SK-N-SH (cell line): ENCODE results near the gene ZNF555. TPM values are rescaled to one million over a fixed set of nuclear protein-coding genes. Genes with fewer than 3 reads are reported as not detected.

Experiments used
- CTCF ChIA-PET: fragments of 300-600, 350-600 bp; formaldehyde crosslinking; extraction: SDS; loops from one replicate; lab custom pipeline; 2021; lab: Yijun Ruan, JAX
- POLR2A ChIA-PET: fragments of 350-600 bp; sonication (Branson Sonifier 250); formaldehyde crosslinking; extraction: SDS; loops from one replicate; lab custom pipeline; 2020; ENCODE audit warnings: antibody characterized with exemption, inconsistent platforms; lab: Yijun Ruan, JAX
- DNase-seq: peaks from one replicate; pipeline ENCODE4 v3.0.0; 2012
- H2AFZ ChIP-seq: fragments of 200-600 bp; sonication (generic); 2 replicates; pipeline ENCODE4 v1.8.1; 2016; ENCODE audit warnings: antibody characterized with exemption, mild to moderate bottlenecking, low read depth
- H3F3A ChIP-seq: fragments of 200-600 bp; sonication (generic); replicated peaks from 2 replicates; pipeline ENCODE3; 2016; ENCODE audit warnings: antibody characterized with exemption, mild to moderate bottlenecking; ENCODE audit not compliant: insufficient read depth
- H3K27ac ChIP-seq, 2 experiments: fragments of 200-500 bp in 1 of 2; fragments of 200-600 bp in 1 of 2; sonication (Bioruptor generic) in 1 of 2; sonication (generic), shearing (Covaris generic) in 1 of 2; 2 replicates each; pipeline versions ENCODE4 v1.5.1 to v1.6.1; 2014 to 2016; ENCODE audit warnings: low read depth in 2 of 2, inconsistent platforms in 1 of 2, low read length in 1 of 2, mild to moderate bottlenecking in 1 of 2, mixed read lengths in 1 of 2
- H3K27me3 ChIP-seq: fragments of 200-600 bp; sonication (generic), shearing (Covaris generic); 2 replicates; pipeline ENCODE4 v1.6.1; 2016; ENCODE audit warnings: mixed run types; ENCODE audit not compliant: insufficient read depth
- H3K36me3 ChIP-seq, 2 experiments: fragments of 200-500 bp in 1 of 2; fragments of 200-600 bp in 1 of 2; sonication (Bioruptor generic) in 1 of 2; sonication (generic) in 1 of 2; replicated peaks in 1 of 2; 2 replicates each; pipeline versions ENCODE3 to v1.5.1; 2014 to 2016; ENCODE audit warnings: low read length in 1 of 2, mild to moderate bottlenecking in 1 of 2; ENCODE audit not compliant: insufficient read depth in 2 of 2, control insufficient read depth in 1 of 2
- H3K4me1 ChIP-seq, 2 experiments: fragments of 200-500 bp in 1 of 2; fragments of 200-600 bp in 1 of 2; sonication (Bioruptor generic) in 1 of 2; sonication (generic), shearing (Covaris generic) in 1 of 2; 2 replicates each; pipeline versions ENCODE4 v1.5.1 to v1.6.1; 2014 to 2016; ENCODE audit warnings: low read depth in 1 of 2, low read length in 1 of 2, mixed run types in 1 of 2; ENCODE audit not compliant: insufficient read depth in 2 of 2, control insufficient read depth in 1 of 2
- H3K4me2 ChIP-seq: fragments of 200-600 bp; sonication (generic), shearing (Covaris generic); 2 replicates; pipeline ENCODE4 v1.6.1; 2017; ENCODE audit warnings: mixed run types
- H3K4me3 ChIP-seq, 2 experiments: fragments of 200-500 bp in 1 of 2; fragments of 200-600 bp in 1 of 2; sonication (Bioruptor generic) in 1 of 2; sonication (generic), shearing (Covaris generic) in 1 of 2; 2 replicates each; pipeline versions ENCODE4 v1.5.1 to v1.8.1; 2014 to 2016; ENCODE audit warnings: low read depth in 2 of 2, inconsistent platforms in 1 of 2, low read length in 1 of 2, mild to moderate bottlenecking in 1 of 2, mixed read lengths in 1 of 2, moderate library complexity in 1 of 2
- H3K79me2 ChIP-seq: fragments of 200-600 bp; sonication (generic); 2 replicates; pipeline ENCODE4 v1.8.1; 2017; ENCODE audit warnings: mild to moderate bottlenecking; ENCODE audit not compliant: insufficient read depth
- H3K9ac ChIP-seq: fragments of 200-600 bp; sonication (generic); 2 replicates; pipeline ENCODE4 v1.6.1; 2017; ENCODE audit warnings: mixed run types
- H3K9me2 ChIP-seq: fragments of 200-600 bp; sonication (generic); 2 replicates; pipeline ENCODE4 v1.6.1; 2017; ENCODE audit warnings: mixed run types
- H3K9me3 ChIP-seq: fragments of 200-600 bp; sonication (generic); 2 replicates; pipeline ENCODE4 v1.6.1; 2017; ENCODE audit warnings: mixed run types, mild to moderate bottlenecking, moderate library complexity
- H4K20me1 ChIP-seq: fragments of 200-600 bp; sonication (generic); 2 replicates; pipeline ENCODE4 v1.6.1; 2017; ENCODE audit warnings: mild to moderate bottlenecking, mixed run types; ENCODE audit not compliant: insufficient read depth
- CHD2 ChIP-seq: fragments of 150-350 bp; IDR thresholded peaks from 2 replicates; pipeline ENCODE4 v1.6.1; 2018; ENCODE audit warnings: low read length; ENCODE audit not compliant: partially characterized antibody
- CTCF ChIP-seq: fragments of 200-600 bp; sonication (generic); IDR thresholded peaks from 2 replicates; pipeline ENCODE4 v1.6.1; 2017; ENCODE audit warnings: antibody characterized with exemption, mild to moderate bottlenecking, moderate library complexity
- ELF1 ChIP-seq: IDR thresholded peaks from 2 replicates; pipeline ENCODE4 v1.4.0; 2012
- EP300 ChIP-seq, 2 experiments: IDR thresholded peaks; 2 replicates each; pipeline versions ENCODE4 v1.4.0 to v1.6.1; 2012; ENCODE audit warnings: borderline replicate concordance in 1 of 2, low read depth in 1 of 2, low read length in 1 of 2
- GABPA ChIP-seq: IDR thresholded peaks from 2 replicates; pipeline ENCODE4 v1.4.0; 2012; ENCODE audit warnings: low read depth, mild to moderate bottlenecking
- MAX ChIP-seq: IDR thresholded peaks from 2 replicates; pipeline ENCODE4 v1.4.0; 2012; ENCODE audit warnings: low read depth
- NFIC ChIP-seq: IDR thresholded peaks from 2 replicates; pipeline ENCODE4 v1.4.0; 2012; ENCODE audit warnings: borderline replicate concordance
- NRF1 ChIP-seq: IDR thresholded peaks from 2 replicates; pipeline ENCODE4 v1.6.1; 2012; ENCODE audit warnings: low read depth, mild to moderate bottlenecking, low read length
- PBX3 ChIP-seq: IDR thresholded peaks from 2 replicates; pipeline ENCODE4; 2012
- POLR2AphosphoS5 ChIP-seq: IDR thresholded peaks from 2 replicates; pipeline ENCODE4 v1.6.1; 2012; ENCODE audit warnings: low read depth, low read length
- RAD21 ChIP-seq: IDR thresholded peaks from 2 replicates; pipeline ENCODE4 v1.6.1; 2012; ENCODE audit warnings: mild to moderate bottlenecking, low read length
- RCOR1 ChIP-seq: fragments of 150-350 bp; IDR thresholded peaks from 2 replicates; pipeline ENCODE4 v1.6.1; 2017; ENCODE audit warnings: antibody characterized with exemption, low read length
- RFX5 ChIP-seq: IDR thresholded peaks from 2 replicates; pipeline ENCODE4 v1.6.1; 2012; ENCODE audit warnings: mild to moderate bottlenecking, improper control_type of control experiment, low read length
- SIN3A ChIP-seq: IDR thresholded peaks from 2 replicates; pipeline ENCODE4 v1.6.1; 2012; ENCODE audit warnings: low read depth, mild to moderate bottlenecking, low read length, moderate library complexity, borderline replicate concordance
- TAF1 ChIP-seq: IDR thresholded peaks from 2 replicates; pipeline ENCODE4 v1.6.1; 2012; ENCODE audit warnings: low read depth, mild to moderate bottlenecking, low read length, moderate library complexity, borderline replicate concordance
- USF1 ChIP-seq: IDR thresholded peaks from 2 replicates; pipeline ENCODE4 v1.4.0; 2012; ENCODE audit warnings: low read depth, borderline replicate concordance
- USF2 ChIP-seq: fragments of 150-350 bp; IDR thresholded peaks from 2 replicates; pipeline ENCODE4 v1.6.1; 2017; ENCODE audit warnings: antibody characterized with exemption, low read length, low read depth, borderline replicate concordance
- YY1 ChIP-seq: IDR thresholded peaks from 2 replicates; pipeline ENCODE4 v1.4.0; 2012; ENCODE audit warnings: low read depth, mild to moderate bottlenecking
- WGBS: methylation state at CpG from one replicate; pipeline ENCODE4 v1.1.6; 2017; ENCODE audit warnings: low lambda C conversion rate; 5-methylcytosine and 5-hydroxymethylcytosine counted together
- polyA plus RNA-seq, 3 experiments: library from polyadenylated mRNA; depleted of rRNA; stranded (reverse); fragments of >200 nt; gene quantifications; 2 replicates each; pipeline ENCODE4 v1.2.3, GENCODE V29; 2012

Gene ZNF555
- polyA plus RNA-seq, 1 of the 3 experiments (the other 2 are of a cell fraction): 1.4 TPM

GRCh38 chr19:2819540-2820111, 21.6 kb upstream of the ZNF555 start, which contains the start of gene ZNF554:
ZNF554 (plus strand) TSS chr19:2819868; CDS start chr19:2820072, 204 bp downstream.
- peak; percentile 88 for TF ChIP-seq NRF1
- no peak for TF ChIP-seq RFX5
- peak; percentile 93 for TF ChIP-seq CHD2
- TF ChIP-seq CTCF: peak; percentile 81
- 0 out of 4 replicates have a peak, but pooled peaks of 1 of the 2 experiments have one; percentile 33 for TF ChIP-seq EP300 (IDR thresholded peaks at IDR 0.05; ENCODE audit: borderline replicate concordance in 1 of 2, low read depth in 1 of 2, low read length in 1 of 2)
- peak; percentile 5; the same call in 1 of the 2 replicates for TF ChIP-seq RAD21
- TF ChIP-seq SIN3A: peak; percentile 81; the same call in 1 of the 2 replicates
- TF ChIP-seq YY1: peak; percentile 71; the same call in 1 of the 2 replicates
- TF ChIP-seq NFIC: no peak
- TF ChIP-seq GABPA: peak; percentile 40; the same call in 1 of the 2 replicates
- TF ChIP-seq ELF1: peak; percentile 39; the same call in 1 of the 2 replicates
- peak; percentile 35; the same call in 1 of the 2 replicates for TF ChIP-seq POLR2AphosphoS5
- TF ChIP-seq USF1: 0 out of 2 replicates have a peak, but pooled peaks have one; percentile 24
- TF ChIP-seq MAX: peak; percentile 72
- TF ChIP-seq PBX3: no peak
- peak; percentile 70 for TF ChIP-seq RCOR1
- TF ChIP-seq TAF1: peak; percentile 63
- no peak for TF ChIP-seq USF2
- WGBS: 2% methylated on average over 17 of the region's 64 CpGs
- Histone ChIP-seq H3K36me3 (no peaks in the 10 kb centered on the region), H3K27me3 (no peaks in the 10 kb centered on the region), H3F3A (no peaks in the 10 kb centered on the region), H3K9me3 (no peaks in the 10 kb centered on the region), H3K79me2 (no peaks in the 10 kb centered on the region), H2AFZ (peak within 1 kb of the TSS; percentile 91), H3K27ac (peak within 1 kb of the TSS in 1 of 2 experiments; percentile 17; a peak in 1 of 4 replicates), H3K4me3 (peak within 1 kb of the TSS; percentile 72 to 79), H4K20me1 (no peaks in the 10 kb centered on the region), H3K4me2 (peak within 1 kb of the TSS; percentile 94), H3K4me1 (peaks cover 0 to 3% of the 10 kb centered on the region in 2 experiments; a peak in 1 of 4 replicates), H3K9ac (peak within 1 kb of the TSS; percentile 66), H3K9me2 (no peaks in the 10 kb centered on the region)
- ChIA-PET CTCF (interaction anchor here (0.7 to 2.6 kb wide), 16 partner anchors 9 to 324 kb away, joined by 3 to 13 read pairs (median 4); partner anchors contain the start of genes SLC39A3, THOP1, ZNF555 and ZNF57), POLR2A (interaction anchor here (0.6 to 0.9 kb wide), 2 partner anchors 34 to 131 kb away, joined by 3 read pairs; partner anchors contain the start of gene THOP1)
- peak; percentile 97 for DNase-seq
